OCI-LY1 (cell line): ENCODE results near the gene ADD2.

ENCODE experiments used
- EZH2 ChIP-seq: fragments of 200-600 bp; sonication (generic), shearing (Covaris generic); IDR thresholded peaks from 2 replicates; pipeline ENCODE4 v1.8.0; 2017; ENCODE audit warnings: borderline replicate concordance, mixed run types, mild to moderate bottlenecking, antibody characterized with exemption, low read length, moderate library complexity, mixed read lengths
- TF ChIP-seq, protein P1 (sequence below): fragments of 200-600 bp; sonication (generic), shearing (Covaris generic); IDR thresholded peaks from 2 replicates; pipeline ENCODE4 v1.5.1; 2017; ENCODE audit warnings: mild to moderate bottlenecking, antibody characterized with exemption, low read length, moderate library complexity, mixed read lengths

DNA sequence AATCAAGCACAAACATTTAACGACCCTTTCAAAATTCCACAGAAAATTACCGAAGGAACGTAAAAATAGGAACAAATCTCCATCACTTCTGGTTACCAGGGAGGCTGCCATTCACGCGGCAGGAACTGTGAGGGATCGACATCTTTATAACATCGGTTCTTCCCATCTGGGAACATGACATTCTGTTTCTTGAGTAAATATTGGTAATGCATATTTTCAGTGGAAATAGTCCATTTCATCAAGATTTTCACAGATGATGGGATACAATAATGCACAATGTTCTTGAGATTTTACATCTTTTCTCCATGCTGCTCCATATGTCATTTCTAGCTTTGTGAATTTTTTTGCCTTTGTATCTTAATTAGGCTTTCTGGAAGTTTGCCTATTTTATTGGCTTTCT, 10.0 kb downstream of the ADD2 start:
- TF ChIP-seq, protein P1, sequence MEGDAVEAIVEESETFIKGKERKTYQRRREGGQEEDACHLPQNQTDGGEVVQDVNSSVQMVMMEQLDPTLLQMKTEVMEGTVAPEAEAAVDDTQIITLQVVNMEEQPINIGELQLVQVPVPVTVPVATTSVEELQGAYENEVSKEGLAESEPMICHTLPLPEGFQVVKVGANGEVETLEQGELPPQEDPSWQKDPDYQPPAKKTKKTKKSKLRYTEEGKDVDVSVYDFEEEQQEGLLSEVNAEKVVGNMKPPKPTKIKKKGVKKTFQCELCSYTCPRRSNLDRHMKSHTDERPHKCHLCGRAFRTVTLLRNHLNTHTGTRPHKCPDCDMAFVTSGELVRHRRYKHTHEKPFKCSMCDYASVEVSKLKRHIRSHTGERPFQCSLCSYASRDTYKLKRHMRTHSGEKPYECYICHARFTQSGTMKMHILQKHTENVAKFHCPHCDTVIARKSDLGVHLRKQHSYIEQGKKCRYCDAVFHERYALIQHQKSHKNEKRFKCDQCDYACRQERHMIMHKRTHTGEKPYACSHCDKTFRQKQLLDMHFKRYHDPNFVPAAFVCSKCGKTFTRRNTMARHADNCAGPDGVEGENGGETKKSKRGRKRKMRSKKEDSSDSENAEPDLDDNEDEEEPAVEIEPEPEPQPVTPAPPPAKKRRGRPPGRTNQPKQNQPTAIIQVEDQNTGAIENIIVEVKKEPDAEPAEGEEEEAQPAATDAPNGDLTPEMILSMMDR = no peak
- no peak for TF ChIP-seq EZH2
